ENCODE measurements around the gene RARB.

The RARB gene

DNA sequence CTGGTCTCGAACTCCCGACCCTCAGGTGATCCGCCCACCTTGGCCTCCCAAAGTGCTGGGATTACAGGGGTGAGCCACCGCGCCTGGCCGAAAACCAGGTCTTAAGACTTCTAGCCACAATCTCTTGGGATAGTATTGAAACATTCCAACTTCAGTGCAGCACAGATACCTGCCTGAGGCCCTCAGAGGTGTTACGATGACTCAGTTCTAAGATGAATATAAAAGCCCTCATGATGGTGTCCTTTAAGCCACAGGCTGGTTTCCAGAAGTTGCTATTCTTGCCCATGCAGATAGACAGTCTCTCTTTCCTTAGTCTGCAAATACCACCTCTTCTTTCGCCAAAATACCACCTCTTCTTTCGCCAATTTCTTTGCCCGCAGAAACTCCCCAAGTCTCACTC lies 69.0 kb downstream of the RARB start:
- TF ChIP-seq SPI1 (IDR thresholded peaks at IDR 0.05; ENCODE audit: borderline replicate concordance, low read depth) (no peak), POLR2AphosphoS5 (IDR thresholded peaks at IDR 0.05; ENCODE audit: low read depth) (no peak), GABPA (IDR thresholded peaks at IDR 0.05; ENCODE audit: low read depth) (no peak)
- TF ChIP-seq, protein P1, sequence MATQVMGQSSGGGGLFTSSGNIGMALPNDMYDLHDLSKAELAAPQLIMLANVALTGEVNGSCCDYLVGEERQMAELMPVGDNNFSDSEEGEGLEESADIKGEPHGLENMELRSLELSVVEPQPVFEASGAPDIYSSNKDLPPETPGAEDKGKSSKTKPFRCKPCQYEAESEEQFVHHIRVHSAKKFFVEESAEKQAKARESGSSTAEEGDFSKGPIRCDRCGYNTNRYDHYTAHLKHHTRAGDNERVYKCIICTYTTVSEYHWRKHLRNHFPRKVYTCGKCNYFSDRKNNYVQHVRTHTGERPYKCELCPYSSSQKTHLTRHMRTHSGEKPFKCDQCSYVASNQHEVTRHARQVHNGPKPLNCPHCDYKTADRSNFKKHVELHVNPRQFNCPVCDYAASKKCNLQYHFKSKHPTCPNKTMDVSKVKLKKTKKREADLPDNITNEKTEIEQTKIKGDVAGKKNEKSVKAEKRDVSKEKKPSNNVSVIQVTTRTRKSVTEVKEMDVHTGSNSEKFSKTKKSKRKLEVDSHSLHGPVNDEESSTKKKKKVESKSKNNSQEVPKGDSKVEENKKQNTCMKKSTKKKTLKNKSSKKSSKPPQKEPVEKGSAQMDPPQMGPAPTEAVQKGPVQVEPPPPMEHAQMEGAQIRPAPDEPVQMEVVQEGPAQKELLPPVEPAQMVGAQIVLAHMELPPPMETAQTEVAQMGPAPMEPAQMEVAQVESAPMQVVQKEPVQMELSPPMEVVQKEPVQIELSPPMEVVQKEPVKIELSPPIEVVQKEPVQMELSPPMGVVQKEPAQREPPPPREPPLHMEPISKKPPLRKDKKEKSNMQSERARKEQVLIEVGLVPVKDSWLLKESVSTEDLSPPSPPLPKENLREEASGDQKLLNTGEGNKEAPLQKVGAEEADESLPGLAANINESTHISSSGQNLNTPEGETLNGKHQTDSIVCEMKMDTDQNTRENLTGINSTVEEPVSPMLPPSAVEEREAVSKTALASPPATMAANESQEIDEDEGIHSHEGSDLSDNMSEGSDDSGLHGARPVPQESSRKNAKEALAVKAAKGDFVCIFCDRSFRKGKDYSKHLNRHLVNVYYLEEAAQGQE (IDR thresholded peaks at IDR 0.05; ENCODE audit: insufficient replicate concordance, low read depth): no peak
- TF ChIP-seq, protein P2, sequence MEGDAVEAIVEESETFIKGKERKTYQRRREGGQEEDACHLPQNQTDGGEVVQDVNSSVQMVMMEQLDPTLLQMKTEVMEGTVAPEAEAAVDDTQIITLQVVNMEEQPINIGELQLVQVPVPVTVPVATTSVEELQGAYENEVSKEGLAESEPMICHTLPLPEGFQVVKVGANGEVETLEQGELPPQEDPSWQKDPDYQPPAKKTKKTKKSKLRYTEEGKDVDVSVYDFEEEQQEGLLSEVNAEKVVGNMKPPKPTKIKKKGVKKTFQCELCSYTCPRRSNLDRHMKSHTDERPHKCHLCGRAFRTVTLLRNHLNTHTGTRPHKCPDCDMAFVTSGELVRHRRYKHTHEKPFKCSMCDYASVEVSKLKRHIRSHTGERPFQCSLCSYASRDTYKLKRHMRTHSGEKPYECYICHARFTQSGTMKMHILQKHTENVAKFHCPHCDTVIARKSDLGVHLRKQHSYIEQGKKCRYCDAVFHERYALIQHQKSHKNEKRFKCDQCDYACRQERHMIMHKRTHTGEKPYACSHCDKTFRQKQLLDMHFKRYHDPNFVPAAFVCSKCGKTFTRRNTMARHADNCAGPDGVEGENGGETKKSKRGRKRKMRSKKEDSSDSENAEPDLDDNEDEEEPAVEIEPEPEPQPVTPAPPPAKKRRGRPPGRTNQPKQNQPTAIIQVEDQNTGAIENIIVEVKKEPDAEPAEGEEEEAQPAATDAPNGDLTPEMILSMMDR (IDR thresholded peaks at IDR 0.05; ENCODE audit: insufficient read depth, low read length): no peak
- H3K27ac ChIP-seq (replicated peaks): no peak overlapping the region
- no peaks in the 10 kb centered on the region for H3K27me3 ChIP-seq (ENCODE audit: insufficient read depth, poor library complexity, severe bottlenecking)
- no peak overlapping the region for H3K4me3 ChIP-seq (replicated peaks; ENCODE audit: insufficient read depth, low read length)
- DNase-seq (ENCODE audit: low read depth in 1 of 2, low spot score in 1 of 2): no peak

DNA sequence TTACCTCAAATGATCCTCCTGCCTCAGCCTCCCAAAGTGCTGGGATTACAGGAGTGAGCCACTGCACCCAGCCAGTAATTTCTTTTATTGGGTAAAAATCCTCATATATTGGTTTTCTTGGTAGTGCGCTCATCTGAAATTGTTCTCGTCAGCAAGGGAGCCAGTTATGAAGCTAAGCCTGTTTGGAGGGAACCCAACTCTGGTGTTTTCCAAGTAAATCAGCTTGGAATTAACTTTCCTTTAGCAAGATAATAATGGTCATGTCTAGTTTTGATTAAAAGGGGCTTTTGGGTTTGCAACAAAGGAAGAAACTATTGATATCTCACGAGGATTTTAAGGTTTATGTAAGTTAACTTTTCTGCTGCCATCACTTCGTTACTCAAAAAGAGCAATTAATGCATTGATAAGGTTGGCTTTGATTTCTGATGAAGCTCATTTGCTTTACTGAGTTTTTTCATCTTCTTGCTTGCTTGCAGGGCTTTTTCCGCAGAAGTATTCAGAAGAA lies 72.7 kb downstream of the RARB start:
- no peak for DNase-seq (ENCODE audit: low read depth in 1 of 2, low spot score in 1 of 2)
- H3K4me3 ChIP-seq (replicated peaks; ENCODE audit: insufficient read depth, low read length): no peak overlapping the region
- TF ChIP-seq SPI1 (IDR thresholded peaks at IDR 0.05; ENCODE audit: borderline replicate concordance, low read depth): no peak
- no peak for TF ChIP-seq POLR2AphosphoS5 (IDR thresholded peaks at IDR 0.05; ENCODE audit: low read depth)
- TF ChIP-seq, protein P1 (IDR thresholded peaks at IDR 0.05; ENCODE audit: insufficient replicate concordance, low read depth): no peak
- TF ChIP-seq, protein P2 (IDR thresholded peaks at IDR 0.05; ENCODE audit: insufficient read depth, low read length): no peak
- no peak for TF ChIP-seq GABPA (IDR thresholded peaks at IDR 0.05; ENCODE audit: low read depth)
- no peaks in the 10 kb centered on the region for H3K27me3 ChIP-seq (ENCODE audit: insufficient read depth, poor library complexity, severe bottlenecking)
- no peak overlapping the region for H3K27ac ChIP-seq (replicated peaks)

DNA sequence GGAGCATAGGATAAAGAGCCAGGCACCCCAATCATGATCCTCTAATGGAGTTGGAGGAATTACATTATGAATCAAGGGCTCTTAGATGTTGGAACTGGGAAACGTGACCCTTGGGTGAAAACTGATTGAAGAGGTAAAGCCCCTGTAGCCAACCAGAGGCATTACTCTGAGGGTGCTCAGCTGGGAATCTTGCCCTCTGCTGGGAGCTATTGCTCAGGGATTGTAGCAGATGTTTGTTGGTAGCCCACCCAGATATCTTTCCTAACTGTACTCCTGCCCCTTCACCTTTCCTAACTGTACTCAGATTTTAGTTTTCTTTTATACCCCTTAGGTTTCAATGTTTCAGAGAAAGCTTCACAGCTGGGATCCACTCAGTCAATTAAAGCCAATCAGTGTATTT lies 74.2 kb downstream of the RARB start:
- Histone ChIP-seq H3K4me3 (replicated peaks; ENCODE audit: insufficient read depth, low read length) (no peak overlapping the region), H3K27ac (replicated peaks) (no peak overlapping the region), H3K27me3 (ENCODE audit: insufficient read depth, poor library complexity, severe bottlenecking) (no peaks in the 10 kb centered on the region)
- no peak for DNase-seq (ENCODE audit: low read depth in 1 of 2, low spot score in 1 of 2)
- TF ChIP-seq, protein P1 (IDR thresholded peaks at IDR 0.05; ENCODE audit: insufficient replicate concordance, low read depth): no peak
- TF ChIP-seq SPI1 (IDR thresholded peaks at IDR 0.05; ENCODE audit: borderline replicate concordance, low read depth) (no peak), POLR2AphosphoS5 (IDR thresholded peaks at IDR 0.05; ENCODE audit: low read depth) (no peak)
- TF ChIP-seq, protein P2 (IDR thresholded peaks at IDR 0.05; ENCODE audit: insufficient read depth, low read length): no peak
